HG02973 (cell line): ENCODE data around the gene IGLL5.
"Not testable (repeated sequence)": the region's sequence is repeated elsewhere in the genome, so short reads cannot be mapped to it uniquely, and the experiment has no call there.

Experiments used
- ATAC-seq: cut with Tn5 transposase; IDR thresholded peaks from one replicate; pipeline ENCODE4 v1.9.1; 2021; ENCODE audit warnings: moderate library complexity; ENCODE audit not compliant: unreplicated experiment

IGLL5 gene

DNA sequence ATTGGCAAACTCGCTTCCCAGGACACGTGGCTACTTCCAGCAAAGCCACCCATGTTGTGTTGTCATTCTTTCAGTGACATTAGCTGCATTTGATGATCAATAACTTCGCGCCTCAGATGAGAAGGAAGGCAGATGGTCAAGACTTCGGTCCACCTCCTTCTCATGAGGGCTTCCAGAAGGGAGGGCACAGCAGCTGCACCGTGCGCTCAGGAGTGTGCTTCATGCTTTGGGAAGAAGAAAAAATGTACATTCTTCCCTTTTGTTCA lies 25.3 kb downstream of the IGLL5 start:
- ATAC-seq: no peak

DNA sequence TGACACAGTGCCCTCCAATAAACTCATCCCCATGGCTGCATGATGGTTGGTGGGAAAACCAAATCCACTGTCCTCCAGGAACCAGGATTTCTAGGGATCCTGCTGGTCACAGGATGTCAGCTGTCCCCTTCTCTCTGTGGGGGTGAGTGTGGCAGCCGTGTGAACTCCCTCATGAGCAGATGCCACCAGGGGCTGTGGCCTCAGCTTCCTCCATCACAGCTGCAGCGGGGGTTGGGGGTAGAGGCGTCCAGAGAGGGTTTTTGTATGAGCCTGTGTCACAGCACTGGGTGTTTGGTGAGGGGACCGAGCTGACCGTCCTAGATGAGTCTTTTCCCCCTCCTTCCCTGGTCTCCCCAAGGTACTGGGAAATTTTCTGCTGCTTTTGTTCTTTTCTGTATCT lies 26.4 kb downstream of the IGLL5 start:
- no peak for ATAC-seq

DNA sequence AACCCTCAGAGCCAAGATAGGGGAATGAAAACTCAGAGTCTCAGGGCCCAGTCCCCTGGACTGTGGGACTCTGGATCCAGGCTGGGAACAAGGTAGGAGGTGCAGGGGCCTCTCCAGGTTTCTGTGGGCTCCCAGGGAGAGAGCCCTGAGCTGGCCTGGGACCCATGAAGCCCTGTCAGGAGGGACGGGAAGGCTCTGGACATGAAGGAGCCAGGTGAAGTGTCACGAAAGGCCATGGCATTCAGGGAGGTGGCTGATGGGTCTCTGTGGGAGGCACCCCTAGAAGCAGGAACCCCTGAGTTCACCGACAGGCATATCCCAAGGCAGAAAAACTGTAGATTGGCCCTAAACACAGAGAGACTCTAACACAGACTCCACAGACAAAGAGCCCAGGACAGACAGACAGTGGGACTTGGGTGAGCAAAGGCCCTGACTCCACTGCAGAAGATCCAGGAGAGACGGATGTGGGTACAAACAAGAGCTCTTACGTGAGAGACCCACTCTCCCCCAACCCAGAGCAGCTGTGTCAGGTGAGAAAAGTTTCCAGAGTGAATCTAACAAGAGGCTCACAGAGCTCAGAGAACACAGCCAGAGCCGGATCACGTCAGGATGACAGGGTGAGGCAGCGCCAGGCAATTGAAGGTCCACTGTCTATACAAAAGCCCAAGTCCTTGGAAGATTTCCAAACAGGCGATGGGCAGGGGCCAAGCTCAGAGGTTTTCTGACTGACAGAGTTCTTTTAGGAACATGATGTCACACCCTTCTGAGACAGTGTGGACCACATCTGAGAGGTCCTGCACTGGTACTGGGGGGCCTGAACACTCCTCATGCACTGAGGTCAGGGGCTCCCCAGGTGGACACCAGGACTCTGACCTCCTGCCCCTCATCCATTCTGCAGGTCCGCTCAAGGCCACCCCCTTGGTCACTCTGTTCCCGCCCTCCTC lies 27.4 kb downstream of the IGLL5 start:
- no peak for ATAC-seq

DNA sequence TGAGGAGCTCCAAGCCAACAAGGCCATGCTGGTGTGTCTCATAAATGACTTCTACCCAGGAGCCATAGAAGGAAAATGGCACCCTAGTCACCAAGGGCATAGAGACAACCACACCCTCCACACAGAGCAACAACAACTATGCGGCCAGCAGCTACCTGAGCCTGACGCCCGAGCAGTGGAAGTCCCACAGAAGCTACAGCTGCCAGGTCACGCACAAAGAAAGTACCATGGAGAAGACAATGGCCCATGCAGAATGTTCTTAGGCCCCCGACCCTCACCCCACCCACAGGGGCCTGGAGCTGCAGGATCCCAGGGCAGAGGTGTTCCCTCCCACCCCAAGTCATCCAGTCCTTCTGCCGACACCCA lies 28.0 kb downstream of the IGLL5 start:
- ATAC-seq: no peak

- no peak for ATAC-seq
Measured at GRCh38 chr22:22916215-22916951, 28.8 kb downstream of the IGLL5 start.

DNA sequence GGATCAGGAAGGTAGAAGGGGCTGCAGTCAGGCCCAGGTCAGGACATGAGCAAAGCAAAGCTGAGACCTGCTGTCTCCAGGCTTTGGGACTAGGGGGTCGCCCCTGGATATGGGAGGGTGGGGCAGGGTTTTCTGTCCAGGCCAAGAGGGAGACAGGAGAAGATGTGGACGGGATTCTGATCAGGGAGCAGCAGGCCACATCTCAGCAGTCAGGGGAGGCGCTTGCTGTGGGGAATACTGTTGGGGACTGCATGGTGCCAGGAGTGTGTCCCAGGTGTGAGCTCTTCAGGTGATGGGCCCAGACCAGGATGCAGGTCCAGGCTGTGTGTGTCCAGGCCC lies 29.3 kb downstream of the IGLL5 start:
- ATAC-seq: no peak

GRCh38 chr22:22917377-22917776 lies 29.8 kb downstream of the IGLL5 start:
- no peak for ATAC-seq

DNA sequence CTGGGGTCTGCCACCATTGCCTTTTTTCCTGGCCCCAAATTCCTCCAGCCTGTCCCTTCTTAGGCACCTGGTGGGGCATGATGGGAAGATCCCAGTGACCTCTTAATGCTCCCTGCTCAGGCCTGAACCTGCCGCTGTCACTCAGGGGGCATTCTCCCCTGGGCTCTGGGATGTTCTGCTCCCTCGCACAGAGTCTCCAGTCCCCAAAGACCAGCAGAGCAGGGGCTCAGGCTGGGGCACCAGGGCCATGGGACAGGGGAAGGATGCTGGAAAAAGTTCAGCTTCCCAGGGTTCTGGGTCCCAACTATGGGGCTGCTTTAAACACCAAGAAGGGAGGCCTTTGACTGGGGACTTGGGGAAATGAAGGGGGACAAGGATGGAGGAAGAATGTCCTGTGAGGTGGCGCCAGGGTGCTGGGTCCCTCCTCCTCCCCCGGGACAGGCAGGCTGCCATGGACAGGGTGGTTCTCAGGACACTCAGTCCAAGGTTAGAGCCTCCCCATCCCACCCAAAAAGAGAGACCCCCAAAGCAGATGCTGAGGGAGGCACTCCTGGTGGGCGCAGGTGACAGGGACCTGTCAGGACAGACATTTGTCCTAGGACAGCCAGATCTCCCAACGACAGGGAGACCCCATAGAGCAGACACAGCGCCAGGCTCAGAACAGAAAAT lies 30.8 kb downstream of the IGLL5 start:
- ATAC-seq: no peak

DNA sequence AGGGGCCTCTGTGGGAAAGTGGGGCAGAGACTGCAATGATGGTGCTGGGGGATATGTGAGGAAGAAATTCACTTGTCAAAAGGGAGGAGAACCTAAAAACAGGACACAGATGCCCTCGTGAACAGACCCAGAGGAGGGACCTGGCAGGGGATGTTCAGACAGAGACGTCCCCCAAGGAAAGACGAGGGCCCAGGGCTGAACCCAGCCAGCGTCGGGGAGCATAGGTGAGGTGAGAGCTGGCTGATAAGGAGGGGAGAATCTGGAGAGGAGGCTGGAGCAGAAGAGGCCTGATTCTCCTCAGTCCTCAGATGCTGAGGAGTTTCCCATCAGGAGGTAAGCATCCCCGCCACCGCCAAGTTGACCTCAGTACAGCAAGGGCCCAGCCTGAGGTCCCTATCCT lies 31.4 kb downstream of the IGLL5 start:
- no peak for ATAC-seq

- no peak for ATAC-seq
Measured at GRCh38 chr22:22920104-22920654, 32.6 kb downstream of the IGLL5 start.

DNA sequence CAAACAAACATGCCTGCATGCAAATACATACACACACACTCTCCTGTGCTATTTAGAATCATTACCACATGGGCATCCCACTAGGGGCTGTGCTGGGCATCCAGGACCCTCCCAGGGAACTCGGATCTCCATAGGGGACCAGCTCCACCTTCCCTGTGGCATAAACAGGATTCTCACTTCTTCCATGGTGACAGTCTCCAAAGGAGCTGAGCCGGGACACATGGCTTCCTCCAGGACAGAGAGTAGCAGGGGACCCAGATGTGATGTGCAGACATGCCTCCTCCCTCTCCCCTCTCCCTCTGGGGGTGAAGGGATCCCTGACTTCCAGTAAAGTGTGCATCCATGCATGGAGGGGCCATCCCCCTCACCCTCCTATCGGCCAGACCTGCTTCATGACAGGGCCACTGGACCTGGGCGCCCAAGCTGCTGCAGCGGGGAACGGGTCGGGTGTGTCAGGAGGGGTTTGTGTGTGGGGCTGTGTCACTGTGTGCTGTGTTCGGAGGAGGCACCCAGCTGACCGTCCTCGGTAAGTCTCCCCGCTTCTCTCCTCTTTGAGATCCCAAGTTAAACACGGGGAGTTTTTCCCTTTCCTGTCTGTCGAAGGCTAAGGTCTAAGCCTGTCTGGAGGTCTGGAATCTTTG lies 33.4 kb downstream of the IGLL5 start:
- ATAC-seq: no peak

- ATAC-seq: no peak
Measured at GRCh38 chr22:22921575-22921974, 34.0 kb downstream of the IGLL5 start.

DNA sequence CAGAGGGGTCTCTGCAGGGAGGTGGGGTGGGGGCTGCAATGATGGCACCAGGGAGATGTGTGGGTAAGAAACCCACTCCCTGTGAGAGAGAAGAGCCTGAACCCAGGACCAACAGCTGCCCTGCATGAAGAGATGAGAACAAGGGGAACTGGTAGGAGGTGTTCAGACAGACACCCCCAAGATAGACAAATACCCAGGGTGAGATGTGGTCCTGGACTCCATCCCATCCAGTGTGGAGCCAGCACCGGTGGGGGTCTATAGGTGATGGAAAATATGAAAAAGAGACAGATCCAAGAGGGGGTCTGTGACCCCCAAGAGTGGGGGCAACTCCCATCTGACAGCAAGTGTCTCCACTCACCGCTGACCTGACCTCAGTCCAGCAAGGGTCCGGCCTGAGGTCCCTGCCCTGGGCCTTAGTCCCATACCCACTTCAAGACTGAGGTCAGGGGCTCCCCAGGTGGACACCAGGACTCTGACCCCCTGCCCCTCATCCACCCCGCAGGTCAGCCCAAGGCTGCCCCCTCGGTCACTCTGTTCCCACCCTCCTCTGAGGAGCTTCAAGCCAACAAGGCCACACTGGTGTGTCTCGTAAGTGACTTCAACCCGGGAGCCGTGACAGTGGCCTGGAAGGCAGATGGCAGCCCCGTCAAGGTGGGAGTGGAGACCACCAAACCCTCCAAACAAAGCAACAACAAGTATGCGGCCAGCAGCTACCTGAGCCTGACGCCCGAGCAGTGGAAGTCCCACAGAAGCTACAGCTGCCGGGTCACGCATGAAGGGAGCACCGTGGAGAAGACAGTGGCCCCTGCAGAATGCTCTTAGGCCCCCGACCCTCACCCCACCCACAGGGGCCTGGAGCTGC lies 34.7 kb downstream of the IGLL5 start:
- not testable (repeated sequence) for ATAC-seq

- ATAC-seq: no peak
Measured at GRCh38 chr22:22922954-22923319, 35.3 kb downstream of the IGLL5 start.

DNA sequence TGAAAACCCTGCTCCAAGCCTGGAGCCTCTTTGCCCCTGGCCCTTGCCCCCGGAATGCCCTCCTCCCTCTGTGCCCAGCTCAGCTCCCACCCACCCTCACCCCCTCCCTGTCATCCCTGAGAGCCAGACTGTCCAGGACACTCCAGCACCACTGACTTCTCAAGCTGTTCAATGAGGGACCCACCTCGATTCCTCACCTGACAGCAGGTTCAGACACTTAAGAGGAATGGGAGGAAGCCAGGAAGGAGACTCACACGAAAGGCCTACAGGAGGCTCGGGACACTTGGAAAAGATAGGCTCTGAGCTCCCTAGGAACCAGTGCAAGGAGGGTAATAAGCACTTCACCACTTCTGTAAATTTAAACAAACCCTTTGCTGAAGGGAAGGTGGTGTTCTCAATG lies 35.8 kb downstream of the IGLL5 start:
- no peak for ATAC-seq

GRCh38 chr22:22923930-22924329 lies 36.3 kb downstream of the IGLL5 start:
- ATAC-seq: no peak

DNA sequence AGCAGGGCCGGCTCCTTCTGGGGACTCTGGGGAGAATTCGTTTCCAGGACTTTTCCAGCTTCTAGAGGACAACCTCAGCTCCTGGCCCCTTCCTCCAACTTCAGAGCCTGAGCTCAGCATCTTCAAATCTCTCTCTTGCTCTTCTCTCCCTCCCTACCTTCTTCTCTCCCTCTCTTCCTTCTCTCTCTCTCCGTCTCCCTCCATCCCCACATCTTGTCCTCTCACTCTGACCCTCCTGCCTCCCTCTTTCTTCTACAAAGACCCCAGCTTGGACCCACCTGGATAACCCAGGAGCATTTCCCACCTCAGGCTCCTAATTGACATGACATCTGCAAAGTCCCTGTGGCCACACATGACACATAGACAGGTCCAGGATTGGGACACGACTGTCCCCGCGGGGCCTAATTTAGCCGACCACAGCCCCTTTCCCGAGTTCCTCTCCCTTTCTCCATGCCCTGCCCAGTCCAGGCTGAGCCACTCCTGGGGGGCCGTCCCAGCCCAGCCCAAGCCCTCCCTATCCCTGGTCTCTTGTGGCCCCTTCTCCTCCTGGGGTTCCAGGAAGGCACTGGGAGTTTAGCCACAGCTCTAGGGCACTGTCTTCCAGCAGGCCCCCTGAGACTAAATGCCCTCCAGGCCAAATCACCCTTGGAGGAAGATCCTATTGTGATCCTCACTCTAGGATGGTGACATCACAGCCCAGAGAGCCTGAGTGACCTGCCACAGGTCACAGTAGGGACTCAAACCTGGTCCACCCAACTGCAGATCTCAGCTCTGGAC lies 36.9 kb downstream of the IGLL5 start:
- ATAC-seq: no peak

DNA sequence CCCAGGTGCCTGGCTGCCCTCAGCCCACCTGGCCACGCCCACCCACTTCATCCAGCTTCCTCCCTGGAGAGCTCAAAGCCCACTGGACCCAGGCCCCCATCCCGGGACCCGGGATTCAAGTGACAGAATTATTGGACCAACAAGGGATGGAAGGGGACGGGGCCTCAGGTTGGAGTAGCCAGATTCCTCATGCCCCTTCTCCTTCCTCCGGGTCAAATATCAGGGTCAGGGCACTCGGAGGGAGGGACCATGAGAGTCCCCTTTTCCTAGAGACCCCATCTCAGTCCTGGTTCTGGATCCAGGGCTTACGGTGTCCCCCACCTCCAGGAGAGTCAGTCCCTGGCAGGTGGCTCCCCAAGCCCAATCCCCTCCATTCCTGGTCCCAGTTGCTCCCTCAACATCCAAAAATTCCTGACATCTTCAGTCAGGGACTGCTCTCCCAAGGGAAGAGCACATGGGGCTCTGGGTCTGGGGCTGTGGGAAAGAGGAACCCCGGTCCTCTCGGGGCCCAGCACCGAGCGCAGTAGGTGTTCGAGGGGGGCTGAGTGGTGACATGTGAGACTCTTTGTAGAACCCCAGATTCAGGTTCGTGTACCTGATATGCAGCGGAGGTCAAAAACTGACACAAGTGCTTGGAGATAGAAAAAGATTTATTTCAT lies 37.7 kb downstream of the IGLL5 start:
- no peak for ATAC-seq

DNA sequence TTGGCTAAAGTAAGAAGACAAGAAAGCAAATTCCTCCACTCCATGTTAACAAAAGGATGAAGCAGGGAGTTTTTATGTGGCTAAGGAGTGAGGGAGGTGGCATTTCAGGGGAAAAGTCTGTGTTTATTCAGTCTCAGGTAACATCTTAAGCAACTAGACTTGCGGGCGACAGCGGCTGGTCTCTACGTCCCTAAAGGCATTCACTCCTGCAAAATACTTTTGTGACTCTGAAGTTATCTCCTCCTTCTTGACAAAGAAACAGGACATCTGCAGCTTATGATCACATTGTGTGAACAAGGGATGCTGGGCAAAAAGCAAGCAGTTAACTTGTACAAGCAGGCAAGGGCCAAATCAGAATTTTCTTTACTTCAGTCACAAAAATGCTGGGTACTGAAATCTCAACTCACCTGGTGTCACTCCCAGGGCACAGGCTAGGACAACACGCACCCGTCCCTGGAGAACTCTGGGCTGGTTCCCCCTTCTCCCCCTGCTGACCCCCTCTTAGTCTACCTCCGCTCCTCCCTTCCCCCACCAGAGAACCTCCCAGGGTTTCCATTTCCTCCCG lies 38.3 kb downstream of the IGLL5 start:
- no peak for ATAC-seq
